Endothelial cell of hepatic sinusoid (primary cell): ENCODE measurements around the gene RPRML.

Experiments used
- in situ Hi-C: cut with HindIII; loops from 2 replicates; pipeline ENCODE4 v1.10.0; 2017; ENCODE audit warnings: low sequenced_read_pairs

Gene RPRML

DNA sequence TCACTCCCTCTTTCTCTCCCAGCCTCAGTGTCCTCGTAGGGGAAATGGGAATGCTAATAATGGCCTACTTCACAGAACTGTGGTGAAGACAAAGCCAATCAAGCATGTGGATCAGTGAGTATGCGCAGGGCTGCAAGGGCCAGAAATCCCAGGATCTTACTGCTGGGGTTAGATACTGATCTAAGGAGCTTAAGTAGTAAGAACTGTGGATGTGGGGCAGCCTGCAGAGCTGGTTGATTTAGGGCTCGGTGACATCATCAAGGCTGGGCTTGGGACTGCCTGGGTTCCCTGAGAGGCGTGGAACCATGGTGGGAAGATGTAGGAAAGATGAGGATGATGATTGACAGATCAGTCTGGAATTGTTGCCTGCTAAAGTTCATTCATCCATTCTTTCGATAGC lies 30.5 kb downstream of the RPRML start:
- in situ Hi-C loops: no loop called here

DNA sequence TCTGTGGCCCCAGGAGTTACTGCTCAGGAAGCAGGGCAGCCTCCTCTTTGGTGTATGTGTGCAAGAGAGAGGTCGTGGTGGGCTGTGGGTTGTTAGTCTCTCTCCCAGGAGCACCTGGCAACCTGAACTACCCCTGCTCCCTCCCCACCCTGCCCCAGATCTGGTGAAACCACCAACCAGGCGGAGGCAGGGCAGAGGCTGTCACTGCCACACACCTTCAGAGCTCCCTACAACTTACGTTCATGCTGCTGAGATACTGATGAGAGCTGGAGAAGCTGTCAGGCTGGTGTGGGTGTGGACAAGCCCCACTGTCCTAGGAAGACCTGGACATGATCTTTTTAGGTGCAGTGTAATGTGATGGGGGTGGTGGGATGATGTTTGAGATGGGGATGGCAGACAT lies 31.8 kb downstream of the RPRML start:
- in situ Hi-C loops: no loop called here

DNA sequence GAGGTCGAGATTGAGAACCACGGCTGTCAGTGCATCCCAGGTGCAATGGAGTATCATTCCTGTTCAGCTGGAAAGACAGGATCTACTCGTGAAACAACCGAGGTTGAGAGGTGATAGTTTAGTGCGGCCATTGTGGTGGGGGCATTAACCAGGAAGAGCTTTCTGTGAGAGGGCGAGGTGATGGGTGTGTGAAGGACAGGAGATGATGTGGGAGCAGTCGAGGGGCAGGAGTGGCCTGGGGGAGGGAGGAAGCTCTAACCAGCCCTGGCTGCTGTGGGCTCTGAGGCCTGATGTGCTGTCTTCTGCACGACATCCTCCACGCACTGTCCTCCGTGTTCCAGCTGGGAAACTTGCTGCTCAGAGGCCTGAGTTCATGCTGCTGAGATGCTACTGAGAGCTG lies 34.1 kb downstream of the RPRML start:
- in situ Hi-C loops: no loop called here

DNA sequence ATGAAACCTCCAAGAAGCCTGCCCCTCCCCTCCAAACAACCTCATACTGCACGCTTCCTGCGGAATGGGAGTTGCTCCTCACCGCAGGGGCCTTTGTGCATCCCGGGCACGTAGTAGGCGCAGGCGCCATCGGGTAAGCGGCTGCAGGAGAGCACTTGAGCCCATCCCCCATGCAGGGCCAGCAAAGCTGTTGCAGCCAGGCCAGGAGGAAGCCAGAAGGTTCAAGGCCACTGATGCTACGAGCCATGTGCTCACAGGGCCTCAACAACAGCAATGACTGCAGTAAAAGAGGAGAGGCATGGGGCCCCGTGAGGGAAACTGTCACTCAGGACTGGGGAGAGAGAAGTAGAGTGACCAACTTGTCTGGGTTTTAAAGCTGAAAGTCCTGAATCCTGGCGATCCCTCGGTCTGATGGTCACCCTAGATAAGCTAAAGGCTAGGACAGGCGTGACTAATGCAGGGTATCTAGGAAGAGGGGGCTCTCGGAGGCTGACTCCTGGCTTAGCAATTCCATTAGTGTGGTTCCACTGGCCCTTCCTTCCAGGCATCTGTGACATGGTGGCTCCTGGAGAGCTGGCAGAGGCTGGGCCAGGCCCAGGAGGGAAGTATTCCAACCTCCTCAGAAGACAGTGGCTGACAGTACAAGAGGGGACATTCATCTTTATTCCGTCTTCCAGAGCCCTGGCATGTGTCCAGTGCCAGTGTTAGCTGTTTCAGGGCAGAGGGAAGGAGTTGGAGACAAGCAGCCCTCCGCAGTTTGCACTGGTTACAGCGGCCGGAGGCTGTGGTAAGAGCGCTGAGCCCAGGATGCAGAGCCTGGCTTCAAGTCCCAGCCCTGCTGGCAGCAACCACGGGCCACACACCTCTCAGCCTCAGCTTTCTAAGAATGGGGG lies 35.3 kb downstream of the RPRML start:
- in situ Hi-C loops: no loop called here

DNA sequence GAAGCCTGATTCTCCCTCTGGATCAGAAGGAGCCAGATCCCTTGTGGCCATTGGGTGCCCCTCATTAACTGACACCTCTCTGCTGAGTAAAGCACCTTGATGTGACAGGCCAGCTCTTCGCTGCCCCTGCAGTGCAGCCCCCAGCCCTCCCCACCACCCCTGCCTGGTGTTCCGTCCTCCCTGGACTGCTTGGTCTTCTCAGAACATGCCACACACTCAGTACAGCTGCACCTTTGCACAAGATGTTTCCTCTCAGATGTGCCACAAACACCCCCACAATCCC lies 35.9 kb downstream of the RPRML start:
- in situ Hi-C loops: no loop called here

DNA sequence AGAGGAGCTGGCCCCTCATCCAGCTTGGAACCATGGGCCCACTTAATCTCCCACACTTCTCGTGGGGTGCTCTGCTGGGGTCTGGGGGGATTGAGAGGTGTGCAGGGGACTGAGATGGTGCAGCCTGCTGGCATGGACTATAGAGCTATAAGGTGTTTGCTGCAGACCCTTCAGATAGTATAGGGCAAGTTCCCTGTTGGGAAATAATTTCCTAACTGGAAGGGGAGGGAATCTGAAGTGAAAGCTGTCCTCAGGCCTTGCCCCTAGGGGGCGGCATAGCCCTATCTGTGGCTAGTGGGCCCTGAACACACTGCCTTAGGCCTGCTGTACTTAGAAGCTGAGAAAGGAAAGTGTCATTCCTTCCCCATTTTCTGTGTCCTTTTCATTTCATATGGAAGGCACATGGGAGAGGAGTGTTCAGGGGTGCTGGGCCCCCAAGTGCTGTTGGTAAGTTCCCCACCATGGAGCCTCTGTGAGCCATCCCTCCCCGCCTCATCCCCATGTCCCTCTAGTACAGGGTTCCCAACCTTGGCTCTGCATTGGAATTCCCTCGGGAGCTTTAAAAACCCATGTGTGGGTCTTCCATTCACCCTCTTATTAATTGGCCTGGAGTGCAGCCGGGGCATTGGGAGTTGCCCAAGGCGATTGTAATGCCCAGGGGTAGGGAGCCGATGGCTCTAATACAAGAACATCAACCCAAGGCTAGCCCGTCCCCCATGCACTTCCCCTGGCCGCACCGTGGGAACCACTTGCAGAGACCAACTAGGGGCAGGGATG lies 36.4 kb downstream of the RPRML start:
- in situ Hi-C loops: no loop called here

DNA sequence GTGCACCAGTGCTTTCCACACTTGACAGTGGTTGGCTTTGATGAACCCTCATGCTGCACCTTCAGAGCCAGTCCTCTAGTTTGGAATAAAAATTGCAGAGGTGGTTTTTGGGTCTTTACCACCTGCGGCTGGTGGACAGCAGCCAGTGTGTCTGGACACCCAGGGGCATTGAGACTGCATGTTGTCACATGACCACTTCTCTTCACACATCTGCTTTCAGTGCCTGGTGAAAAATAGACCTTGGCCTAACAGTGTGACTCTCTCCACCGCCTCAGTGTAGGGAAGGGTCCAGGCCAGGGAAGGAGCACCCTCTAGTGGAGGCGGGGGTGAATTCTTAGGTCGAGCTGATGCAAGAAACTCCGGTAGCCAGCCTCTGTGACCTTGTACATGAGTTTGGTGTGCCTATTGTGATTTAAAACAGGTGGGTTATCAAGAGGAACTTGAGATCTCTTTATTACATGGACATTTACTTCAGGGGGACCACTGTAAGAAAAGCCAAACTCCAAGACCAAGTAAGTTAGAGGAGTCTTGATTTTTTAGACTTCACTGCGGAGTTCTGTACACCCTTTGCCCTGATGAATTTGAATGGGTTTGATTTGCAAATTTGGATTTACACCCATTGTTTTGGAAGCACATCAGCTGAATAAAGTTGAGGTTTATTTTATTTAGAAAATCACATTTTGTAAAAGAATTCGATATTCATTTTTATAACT lies 38.2 kb downstream of the RPRML start:
- in situ Hi-C loops: no loop called here

DNA sequence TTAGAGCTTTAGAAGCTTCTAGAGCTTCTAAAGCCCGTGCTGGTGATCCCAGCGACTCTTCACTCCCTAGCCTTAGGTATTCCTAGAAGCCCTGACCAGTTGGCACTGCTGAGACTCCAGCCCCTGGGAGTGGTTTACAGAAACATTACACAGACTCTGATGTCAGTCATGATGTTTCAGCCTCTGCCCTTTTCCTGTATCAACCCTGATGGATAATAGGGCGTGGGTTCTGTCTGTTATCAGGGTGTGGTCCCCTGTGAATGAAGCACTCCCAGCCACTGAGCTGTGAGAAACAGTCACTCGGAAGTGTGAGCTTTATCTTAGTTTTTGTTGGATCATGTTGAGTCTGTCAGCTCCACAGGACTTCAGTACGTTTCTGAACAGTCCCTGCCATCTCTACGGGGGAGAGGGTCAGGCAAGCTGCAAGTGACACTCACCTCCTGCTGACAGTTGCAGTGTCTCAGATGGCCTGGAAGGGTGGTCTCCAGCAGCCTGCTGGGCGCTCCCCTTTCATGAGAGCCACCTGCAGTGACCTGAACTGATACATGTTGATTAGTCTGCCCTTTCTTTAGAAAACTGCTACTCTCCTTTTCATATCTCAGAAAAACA lies 43.3 kb downstream of the RPRML start:
- in situ Hi-C loops: loop anchor here (5.0 kb wide), 1 partner anchor 77 kb away; no protein-coding TSS in a partner anchor

DNA sequence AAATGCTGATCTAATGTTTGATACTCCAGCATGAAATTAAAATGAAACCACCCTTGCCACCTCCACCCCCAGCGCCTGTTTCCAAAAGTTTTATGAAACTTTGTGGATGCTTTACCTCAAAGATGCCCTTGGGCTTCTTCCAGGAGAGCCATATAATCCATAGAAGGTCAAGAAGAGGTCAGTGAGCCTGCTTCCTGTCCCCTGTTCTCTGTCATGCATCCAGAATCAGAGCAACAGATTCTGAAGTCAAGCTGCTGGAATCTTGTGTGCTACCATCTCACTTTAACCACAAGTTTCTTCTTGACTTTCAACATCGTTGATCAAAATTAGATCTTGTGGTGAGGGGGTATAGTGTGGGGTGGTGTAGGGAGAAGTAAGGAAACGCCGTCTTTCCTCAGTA lies 47.5 kb downstream of the RPRML start:
- in situ Hi-C loops: no loop called here

DNA sequence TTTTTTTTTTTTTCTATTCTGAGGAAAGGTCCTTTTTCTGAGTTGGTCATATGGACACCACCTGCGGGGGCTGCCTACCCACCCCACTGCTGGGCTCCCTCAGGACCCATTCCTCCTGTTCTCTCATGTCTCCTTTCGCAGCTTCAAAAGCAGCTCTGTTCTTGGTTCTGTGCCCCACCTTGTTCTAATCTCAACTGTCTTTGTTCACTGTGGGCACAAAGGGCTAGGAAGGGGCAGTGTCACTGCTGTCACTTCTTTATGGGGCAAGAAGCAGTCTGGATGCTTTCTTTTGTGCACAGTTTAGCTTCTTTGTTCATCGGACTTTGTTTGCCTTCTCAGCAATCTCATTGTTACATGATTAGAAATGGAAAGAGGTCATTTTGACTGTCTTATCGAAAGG lies 49.0 kb downstream of the RPRML start:
- in situ Hi-C loops: no loop called here

DNA sequence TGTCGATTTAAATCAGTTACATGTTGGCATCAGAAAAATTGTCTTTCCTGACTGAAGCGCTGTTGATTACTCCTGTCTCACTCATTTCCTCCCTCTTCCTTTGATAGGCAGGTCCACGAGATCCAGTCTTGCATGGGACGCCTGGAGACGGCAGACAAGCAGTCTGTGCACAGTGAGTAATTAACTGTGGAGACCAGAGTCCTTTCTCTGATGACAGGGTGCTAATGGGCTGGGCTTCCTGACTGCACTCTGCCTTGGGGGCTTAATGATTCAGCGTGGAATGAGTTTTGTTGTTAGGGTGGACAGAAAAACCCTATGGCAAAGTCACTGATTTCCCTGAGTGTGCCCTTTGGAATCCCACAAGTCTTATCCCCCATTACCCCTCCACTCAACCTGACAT lies 49.6 kb downstream of the RPRML start:
- in situ Hi-C loops: no loop called here

DNA sequence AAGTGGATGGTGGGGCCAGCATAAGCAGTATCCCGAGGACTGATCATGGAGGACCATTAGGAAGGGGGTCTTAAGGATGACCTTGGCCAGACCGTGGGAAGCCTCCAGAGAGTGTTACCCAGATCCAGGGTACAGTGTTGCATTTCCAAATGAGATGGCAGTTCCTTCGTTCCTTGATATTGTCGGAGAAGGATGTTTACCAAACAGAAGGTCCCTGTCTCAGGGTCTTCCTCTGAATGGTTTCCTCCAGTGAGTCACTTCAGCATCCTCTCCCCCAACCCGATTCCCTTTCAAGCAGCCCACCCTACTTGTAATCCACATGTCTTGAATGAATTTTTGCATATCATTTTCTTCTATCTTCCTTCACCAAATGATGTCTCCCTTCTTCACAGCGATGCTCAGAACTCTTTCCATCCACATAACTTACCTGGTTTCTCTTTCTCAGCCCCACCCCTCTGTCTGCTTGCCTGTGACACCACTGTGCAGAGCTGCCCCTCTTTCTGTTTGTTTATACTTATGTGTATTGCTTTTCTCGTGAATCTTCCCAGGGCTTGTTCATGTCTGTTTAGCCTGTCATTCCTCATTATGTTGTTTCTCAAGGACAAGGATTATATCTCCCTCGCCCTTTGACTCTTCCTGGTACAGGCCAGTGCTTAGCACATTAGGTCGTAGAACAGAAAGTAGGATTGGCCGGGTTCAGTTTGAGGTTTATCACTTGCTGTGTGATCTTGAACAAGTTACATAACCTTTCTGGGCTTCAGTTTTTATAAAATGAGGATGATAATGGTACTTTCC lies 50.4 kb downstream of the RPRML start:
- in situ Hi-C loops: no loop called here
